GM21381 (cell line): ENCODE measurements around the gene CDK5.
"Not testable (repeated sequence)": the region's sequence is repeated elsewhere in the genome, so short reads cannot be mapped to it uniquely, and the experiment has no call there.

Experiments used
- ATAC-seq: cut with Tn5 transposase; IDR thresholded peaks from one replicate; pipeline ENCODE4 v1.9.1; 2021; ENCODE audit warnings: mild to moderate bottlenecking, moderate library complexity; ENCODE audit not compliant: unreplicated experiment

CDK5 gene

GRCh38 chr7:151035902-151036301 lies 21.8 kb downstream of the CDK5 start:
- ATAC-seq = no peak

GRCh38 chr7:151035026-151035717 lies 22.5 kb downstream of the CDK5 start:
- no peak for ATAC-seq

- ATAC-seq = no peak
Observed at GRCh38 chr7:151034312-151035025, 23.2 kb downstream of the CDK5 start.

- no peak for ATAC-seq
Observed at GRCh38 chr7:151033864-151034249, 23.8 kb downstream of the CDK5 start.

DNA sequence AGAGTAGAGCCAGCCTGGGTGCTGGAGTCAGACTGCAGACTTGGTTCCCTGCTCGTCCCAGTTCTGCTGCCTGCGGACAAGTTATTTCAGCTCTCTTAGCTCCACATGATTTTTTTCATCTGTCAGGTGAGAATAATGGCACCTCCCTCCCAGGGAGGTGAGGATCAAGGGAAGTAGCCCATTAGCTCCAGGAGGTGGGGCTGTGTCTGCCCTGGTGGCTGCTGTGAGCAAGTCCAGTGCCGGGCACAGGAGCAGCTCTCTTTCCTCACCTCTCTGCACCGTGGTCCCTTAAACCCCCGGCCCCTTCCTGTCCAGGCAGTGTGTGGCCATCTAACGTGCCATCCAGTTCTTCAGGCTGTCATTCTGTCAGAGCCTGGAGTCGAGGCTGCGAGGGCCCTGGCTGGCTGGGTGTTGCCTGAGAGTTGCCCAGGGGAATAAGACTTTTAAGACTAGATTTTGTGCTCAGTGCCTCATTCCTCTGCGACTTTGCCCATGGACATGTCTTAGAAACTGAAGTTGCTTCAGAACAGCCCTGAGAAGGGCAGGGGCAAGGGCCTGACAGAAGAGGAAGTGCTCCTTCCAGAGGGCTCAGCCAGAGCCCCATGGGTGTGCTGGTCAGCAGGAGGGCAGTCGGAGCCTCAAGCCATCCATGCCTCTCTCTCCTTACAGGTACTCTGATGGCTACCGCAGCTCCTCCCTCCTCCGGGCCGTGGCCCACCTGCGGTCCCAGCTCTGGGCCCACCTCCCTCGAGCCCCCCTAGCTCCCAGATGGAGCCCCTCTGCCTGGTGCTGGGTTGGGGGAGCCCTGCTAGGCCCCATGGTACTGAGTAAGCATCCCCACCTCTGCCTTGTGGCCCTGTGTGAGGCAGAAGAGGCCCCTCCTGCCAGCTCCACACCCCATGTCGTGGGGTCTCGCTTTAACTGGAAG lies 24.5 kb downstream of the CDK5 start:
- no peak for ATAC-seq

- no peak for ATAC-seq
Observed at GRCh38 chr7:151031011-151031410, 26.7 kb downstream of the CDK5 start.

- ATAC-seq = no peak
Observed at GRCh38 chr7:151028948-151029501, 28.7 kb downstream of the CDK5 start.

GRCh38 chr7:151028131-151028947 lies 29.4 kb downstream of the CDK5 start, which contains the start of gene ABCB8:
Gene ABCB8, plus strand, starts transcription at chr7:151028450. Its CDS starts 66 bp downstream, at chr7:151028516.
- peak; percentile 91 for ATAC-seq

DNA sequence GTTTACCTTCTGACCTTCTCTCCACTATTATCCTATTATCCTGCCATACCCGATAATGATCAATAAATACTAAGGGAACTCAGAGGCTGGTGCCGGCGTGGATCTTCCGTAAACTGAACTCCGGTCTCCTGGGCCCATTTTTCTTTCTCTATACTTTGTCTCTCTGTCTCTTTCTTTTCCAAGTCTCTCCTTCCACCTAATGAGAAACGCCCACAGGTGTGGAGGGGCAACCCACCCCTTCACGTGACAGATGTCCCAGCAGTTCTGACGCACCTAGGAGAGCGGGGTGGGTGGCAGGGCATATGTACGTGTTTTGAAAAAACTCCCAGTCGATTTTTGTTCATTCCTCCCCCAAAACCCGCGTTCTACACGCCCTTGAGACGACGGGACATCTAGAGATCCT lies 30.0 kb downstream of the CDK5 start:
- not testable (repeated sequence) for ATAC-seq

- not testable (repeated sequence) for ATAC-seq
Observed at GRCh38 chr7:151026771-151027727, 30.6 kb downstream of the CDK5 start.

DNA sequence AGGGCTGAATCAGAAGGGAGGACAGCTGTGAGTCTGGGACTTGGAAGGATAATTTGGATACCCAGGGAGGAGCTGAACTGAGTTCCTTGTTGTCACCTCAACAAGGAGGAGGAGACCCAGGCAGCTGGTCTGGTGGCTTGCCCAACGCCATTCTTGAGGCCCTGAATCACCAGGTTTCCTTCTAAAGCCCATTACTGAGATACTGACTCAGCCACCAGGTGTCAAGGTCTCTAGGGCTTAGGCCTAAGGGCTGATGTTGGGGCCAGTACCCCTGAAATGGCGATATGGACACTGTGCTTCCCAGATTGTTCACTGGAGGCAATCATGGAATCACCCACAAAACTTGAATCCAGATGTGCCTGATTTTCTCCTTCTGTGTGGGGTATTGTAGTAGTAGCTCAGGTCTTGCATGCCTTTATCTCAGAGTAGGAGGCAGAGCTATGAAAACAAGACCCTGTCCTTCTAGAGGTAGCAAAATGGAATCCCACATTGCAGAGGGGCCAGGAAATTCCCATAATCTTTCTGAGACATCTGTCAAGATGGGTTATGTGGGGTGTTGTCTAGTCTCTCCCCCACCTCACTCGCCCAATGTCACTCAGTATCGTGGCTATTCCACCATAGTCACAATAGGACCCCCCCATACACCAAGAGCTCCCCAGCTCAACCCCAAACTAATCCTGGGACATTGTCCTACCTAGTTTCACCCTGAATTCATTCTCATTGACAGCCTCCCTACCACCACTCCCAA lies 31.6 kb downstream of the CDK5 start:
- no peak for ATAC-seq

DNA sequence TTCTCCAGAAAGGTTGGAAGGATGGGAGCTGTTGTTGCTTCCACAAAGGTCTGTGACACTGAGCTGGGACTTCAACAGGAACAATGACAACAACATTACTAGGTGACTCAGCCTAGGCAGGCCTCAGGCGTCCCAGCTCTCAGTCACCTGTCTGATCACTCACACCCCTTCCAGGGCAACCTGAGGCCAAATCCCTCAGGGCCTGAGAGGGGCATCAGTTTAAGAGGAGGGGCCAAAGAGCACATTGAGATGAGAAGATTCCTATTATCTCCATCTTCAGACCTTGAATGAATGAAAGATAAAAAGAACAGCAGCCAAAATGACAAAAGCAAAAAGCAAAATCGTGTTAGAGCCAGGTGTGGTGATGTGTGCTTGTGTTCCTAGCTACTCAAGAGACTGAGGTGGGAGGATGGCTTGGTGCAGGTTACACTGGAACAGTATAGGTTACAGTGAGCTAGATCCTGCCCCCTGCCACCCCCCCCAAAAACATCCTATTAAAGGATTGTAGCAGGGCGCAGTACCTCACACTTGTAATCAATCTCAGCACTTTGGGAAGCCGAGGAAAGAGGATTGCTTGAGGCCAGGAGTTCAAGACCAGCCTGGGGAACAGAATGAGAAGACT lies 33.2 kb downstream of the CDK5 start, which contains the start of gene ATG9B:
Gene ATG9B, minus strand, starts transcription at position 60 of the 622 bp plus-strand sequence. CDS start 71 bp downstream, outside the sequence.
- ATAC-seq = no peak

DNA sequence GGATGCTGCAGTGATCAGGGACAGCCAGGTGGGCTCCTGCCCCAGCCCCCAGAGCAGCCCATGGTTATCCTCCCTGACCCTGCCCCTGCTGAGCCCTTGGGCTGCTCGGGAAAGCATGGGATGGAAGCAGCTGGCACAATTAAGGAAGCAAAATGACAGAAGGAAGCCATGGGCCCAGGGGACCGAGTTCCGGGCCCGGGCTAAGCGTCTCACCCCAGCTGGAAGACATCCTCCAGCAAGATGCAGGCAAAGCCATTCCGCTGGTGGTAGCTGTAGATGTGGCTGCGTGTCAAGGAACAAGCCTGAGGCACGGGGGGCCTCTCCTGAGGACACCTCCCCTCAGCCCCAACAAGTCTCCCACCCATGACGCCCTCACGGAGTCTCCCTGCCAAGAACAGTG lies 34.5 kb downstream of the CDK5 start:
- ATAC-seq = no peak

GRCh38 chr7:151020231-151020630 lies 37.5 kb downstream of the CDK5 start:
- no peak for ATAC-seq

DNA sequence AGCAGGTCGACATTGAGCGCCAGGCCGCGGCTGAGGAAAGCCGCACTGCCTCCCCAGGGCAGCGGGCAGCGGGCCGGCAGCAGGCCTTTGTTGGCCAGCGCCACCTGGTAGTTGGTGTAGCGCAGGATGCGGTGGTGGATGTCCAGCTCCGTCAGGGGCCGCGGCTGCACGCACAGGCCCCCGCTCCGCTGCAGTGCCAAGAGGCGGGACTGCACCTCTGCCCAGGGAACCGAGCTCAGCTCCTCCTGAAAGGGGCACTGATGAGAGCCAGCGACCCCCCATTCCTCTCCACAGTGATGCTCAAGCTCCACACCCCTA lies 38.6 kb downstream of the CDK5 start:
- no peak for ATAC-seq

DNA sequence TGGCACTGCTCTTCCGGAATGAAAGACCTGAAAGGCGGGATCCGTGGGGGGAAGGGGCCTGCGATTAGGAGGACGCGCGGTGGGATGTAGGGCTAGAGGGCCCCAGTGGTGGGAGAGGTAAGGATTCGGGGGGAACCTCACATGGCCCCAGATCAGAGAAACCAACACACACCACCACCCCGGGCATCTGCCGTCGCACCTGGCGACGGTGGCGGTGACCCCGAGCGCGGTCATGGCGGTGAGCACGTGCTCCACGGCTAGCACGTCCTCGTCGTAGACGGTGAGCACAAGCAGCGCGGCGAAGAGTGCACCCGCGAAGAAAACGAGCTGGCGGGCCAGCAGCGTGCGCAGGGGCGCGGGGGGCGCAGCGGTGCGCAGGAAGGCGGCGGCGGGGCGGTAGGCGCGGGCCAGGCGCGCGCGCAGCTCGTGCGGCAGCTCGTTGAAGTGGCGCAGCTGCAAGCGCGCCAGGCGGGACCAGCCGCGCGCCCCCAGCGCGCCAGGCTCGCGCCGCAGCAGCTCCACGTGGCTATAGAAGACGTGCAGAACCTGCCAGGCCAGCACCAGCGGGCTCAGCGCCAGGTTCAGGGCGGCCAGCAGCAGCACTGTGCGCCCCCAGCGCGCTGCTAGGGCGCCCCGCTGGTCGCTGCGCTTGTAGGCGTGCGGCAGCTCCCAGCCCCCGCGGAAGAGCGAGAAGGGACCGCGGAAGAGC lies 39.1 kb downstream of the CDK5 start:
- ATAC-seq = no peak

DNA sequence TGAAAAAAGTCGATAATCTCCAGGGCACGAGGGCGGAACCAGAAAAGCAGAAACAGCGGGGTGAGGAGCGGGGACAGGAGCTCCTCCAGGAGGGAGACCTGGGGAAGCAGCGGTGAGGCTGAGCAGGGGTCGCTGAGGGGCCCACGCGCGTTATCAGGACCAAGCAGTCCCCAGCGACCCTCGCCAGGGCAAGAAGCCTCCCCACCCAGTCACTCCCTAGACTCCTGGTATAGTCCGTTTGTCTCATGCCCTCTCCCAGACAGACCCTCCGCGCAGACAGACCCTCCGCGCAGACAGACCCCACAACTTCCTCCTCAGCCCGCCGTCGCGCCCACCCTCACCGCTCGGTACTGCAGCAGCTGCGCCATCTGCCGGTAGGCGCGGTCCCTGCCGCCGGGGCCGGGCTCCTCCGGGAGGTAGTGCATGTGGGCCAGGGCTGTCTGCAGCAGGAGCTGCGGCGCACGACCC lies 39.7 kb downstream of the CDK5 start:
- no peak for ATAC-seq
